Smooth muscle cell (in vitro differentiated cells): Measurements from ENCODE around the gene RGS9BP. TPM values are rescaled to one million over a fixed set of nuclear protein-coding genes. Genes with fewer than 3 reads are reported as not detected.
"Not testable (repeated sequence)": the region's sequence is repeated elsewhere in the genome, so short reads cannot be mapped to it uniquely, and the experiment has no call there.

Source experiments
- DNase-seq: peaks from one replicate; lab custom pipeline; 2025; ENCODE audit not compliant: unreplicated experiment; lab: John Stamatoyannopoulos, UW
- H2AFZ ChIP-seq: fragments of 200-600 bp; sonication (generic); 2 replicates; pipeline ENCODE4 v1.6.0; 2016; ENCODE audit warnings: antibody characterized with exemption, low read depth, mild to moderate bottlenecking
- H3F3A ChIP-seq: fragments of 200-600 bp; sonication (generic); 2 replicates; pipeline ENCODE4 v1.6.0; 2017; ENCODE audit warnings: antibody characterized with exemption, low read depth
- H3K27ac ChIP-seq: fragments of 200-600 bp; sonication (generic); 2 replicates; pipeline ENCODE4 v1.5.1; 2016; ENCODE audit warnings: low read depth, mild to moderate bottlenecking
- H3K27me3 ChIP-seq: fragments of 200-600 bp; sonication (generic); 2 replicates; pipeline ENCODE4 v1.6.1; 2016; ENCODE audit warnings: low read depth, mild to moderate bottlenecking
- H3K36me3 ChIP-seq: fragments of 200-600 bp; sonication (generic); 2 replicates; pipeline ENCODE4 v1.5.1; 2016; ENCODE audit warnings: low read depth
- H3K4me1 ChIP-seq: fragments of 200-600 bp; sonication (generic); 2 replicates; pipeline ENCODE4 v1.5.1; 2016; ENCODE audit warnings: low read depth
- H3K4me2 ChIP-seq: fragments of 200-600 bp; sonication (generic); 2 replicates; pipeline ENCODE4 v1.6.0; 2016; ENCODE audit warnings: mild to moderate bottlenecking
- H3K4me3 ChIP-seq: fragments of 200-600 bp; sonication (generic); 2 replicates; pipeline ENCODE4 v1.5.1; 2016; ENCODE audit warnings: mild to moderate bottlenecking
- H3K79me2 ChIP-seq: fragments of 200-600 bp; sonication (generic); 2 replicates; pipeline ENCODE4 v1.6.0; 2016; ENCODE audit warnings: low read depth, mild to moderate bottlenecking
- H3K9ac ChIP-seq: fragments of 200-600 bp; sonication (generic); 2 replicates; pipeline ENCODE4 v1.6.0; 2016; ENCODE audit warnings: low read depth
- H3K9me3 ChIP-seq: fragments of 200-600 bp; sonication (generic); replicated peaks from 2 replicates; pipeline ENCODE4 v1.5.1; 2016; ENCODE audit warnings: low read depth
- H4K20me1 ChIP-seq: fragments of 200-600 bp; sonication (generic); 2 replicates; pipeline ENCODE4 v1.6.0; 2016; ENCODE audit warnings: low read depth
- WGBS: methylation state at CpG from one replicate; pipeline ENCODE4 v1.1.7; 2016; ENCODE audit warnings: low lambda C conversion rate; 5-methylcytosine and 5-hydroxymethylcytosine counted together
- polyA plus RNA-seq: library from polyadenylated mRNA; unstranded; fragments of >200 nt; fragmentation: Nextera tagmentation; extraction: Ambion mirVana; gene quantifications from 2 replicates; pipeline ENCODE4 v1.2.1, GENCODE V29; 2016
- total RNA-seq: library from RNA; depleted of rRNA; stranded (reverse); fragments of >200 nt; gene quantifications from 2 replicates; pipeline ENCODE4 v1.2.3, GENCODE V29; 2014
- TF ChIP-seq, protein P1 (sequence below): fragments of 200-600 bp; sonication (generic); IDR thresholded peaks from 2 replicates; pipeline ENCODE4 v1.5.1; 2017; ENCODE audit warnings: borderline replicate concordance, mild to moderate bottlenecking, antibody characterized with exemption; ENCODE audit not compliant: insufficient read depth, poor library complexity, severe bottlenecking

The RGS9BP gene
- total and polyA plus RNA-seq, 2 experiments from 2014 or later, result not detected

DNA sequence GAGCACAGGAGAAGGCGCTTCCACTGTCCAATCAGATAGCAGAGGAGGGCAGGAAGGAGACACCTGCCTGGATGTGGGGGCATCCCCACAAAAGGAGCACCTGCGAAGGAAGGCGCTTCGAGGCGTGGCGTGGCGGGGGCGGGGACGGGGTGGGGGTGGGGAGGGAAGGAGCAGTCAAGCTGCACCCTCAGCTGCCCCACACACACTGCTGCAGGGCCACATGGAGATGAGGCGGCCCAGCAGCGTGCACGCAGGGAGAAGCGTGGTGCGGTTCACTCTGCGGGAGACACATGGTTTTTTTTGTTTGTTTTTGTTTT is 22.1 kb upstream of the RGS9BP start:
- no peak overlapping the region for H3K4me3 ChIP-seq
- DNase-seq, result no peak
- H3K4me2 ChIP-seq, result no peak overlapping the region
- H2AFZ ChIP-seq, result no peak overlapping the region
- H3F3A ChIP-seq, result no peaks in the 10 kb centered on the region
- WGBS, result 87% methylated on average over 14 of the region's 15 CpGs
- TF ChIP-seq, protein P1, sequence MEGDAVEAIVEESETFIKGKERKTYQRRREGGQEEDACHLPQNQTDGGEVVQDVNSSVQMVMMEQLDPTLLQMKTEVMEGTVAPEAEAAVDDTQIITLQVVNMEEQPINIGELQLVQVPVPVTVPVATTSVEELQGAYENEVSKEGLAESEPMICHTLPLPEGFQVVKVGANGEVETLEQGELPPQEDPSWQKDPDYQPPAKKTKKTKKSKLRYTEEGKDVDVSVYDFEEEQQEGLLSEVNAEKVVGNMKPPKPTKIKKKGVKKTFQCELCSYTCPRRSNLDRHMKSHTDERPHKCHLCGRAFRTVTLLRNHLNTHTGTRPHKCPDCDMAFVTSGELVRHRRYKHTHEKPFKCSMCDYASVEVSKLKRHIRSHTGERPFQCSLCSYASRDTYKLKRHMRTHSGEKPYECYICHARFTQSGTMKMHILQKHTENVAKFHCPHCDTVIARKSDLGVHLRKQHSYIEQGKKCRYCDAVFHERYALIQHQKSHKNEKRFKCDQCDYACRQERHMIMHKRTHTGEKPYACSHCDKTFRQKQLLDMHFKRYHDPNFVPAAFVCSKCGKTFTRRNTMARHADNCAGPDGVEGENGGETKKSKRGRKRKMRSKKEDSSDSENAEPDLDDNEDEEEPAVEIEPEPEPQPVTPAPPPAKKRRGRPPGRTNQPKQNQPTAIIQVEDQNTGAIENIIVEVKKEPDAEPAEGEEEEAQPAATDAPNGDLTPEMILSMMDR, result no peak
- H3K4me1 ChIP-seq, result peaks cover 9% of the 10 kb centered on the region
- H3K9me3 ChIP-seq, result no peaks in the 10 kb centered on the region
- H3K9ac ChIP-seq, result no peak overlapping the region
- H3K27ac ChIP-seq, result no peak overlapping the region
- H3K36me3 ChIP-seq, result no peaks in the 10 kb centered on the region
- H3K79me2 ChIP-seq, result no peaks in the 10 kb centered on the region
- H3K27me3 ChIP-seq, result no peaks in the 10 kb centered on the region
- peaks cover 24% of the 10 kb centered on the region for H4K20me1 ChIP-seq

DNA sequence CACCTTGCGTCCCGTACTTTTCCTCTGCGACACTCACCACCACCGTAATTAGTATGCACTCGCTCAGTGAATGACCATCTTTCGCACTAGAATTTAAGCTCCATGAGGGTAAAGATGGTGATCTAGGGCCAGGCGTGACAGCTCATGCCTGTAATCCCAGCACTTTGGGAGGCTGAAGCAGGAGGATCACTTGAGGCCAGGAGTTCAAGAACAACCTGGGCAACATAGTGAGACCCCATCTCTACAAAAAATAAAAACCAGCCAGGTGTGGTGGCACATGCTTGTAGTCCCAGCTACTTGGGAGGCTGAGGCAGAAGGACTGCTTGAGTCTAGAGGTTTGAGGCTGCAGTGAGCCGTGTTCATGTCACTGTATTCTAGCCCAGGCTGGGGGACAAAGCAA is 19.3 kb upstream of the RGS9BP start:
- H4K20me1 ChIP-seq, result peaks cover 48% of the 10 kb centered on the region
- peaks cover 18% of the 10 kb centered on the region for H3K79me2 ChIP-seq
- not testable (repeated sequence) for DNase-seq, H3K27me3 ChIP-seq, H3K4me1 ChIP-seq, H3K27ac ChIP-seq, H3K36me3 ChIP-seq, H2AFZ ChIP-seq, H3K9me3 ChIP-seq, H3K9ac ChIP-seq, H3F3A ChIP-seq, H3K4me2 ChIP-seq, H3K4me3 ChIP-seq
- 96% methylated on average over 8 of the region's 8 CpGs for WGBS

DNA sequence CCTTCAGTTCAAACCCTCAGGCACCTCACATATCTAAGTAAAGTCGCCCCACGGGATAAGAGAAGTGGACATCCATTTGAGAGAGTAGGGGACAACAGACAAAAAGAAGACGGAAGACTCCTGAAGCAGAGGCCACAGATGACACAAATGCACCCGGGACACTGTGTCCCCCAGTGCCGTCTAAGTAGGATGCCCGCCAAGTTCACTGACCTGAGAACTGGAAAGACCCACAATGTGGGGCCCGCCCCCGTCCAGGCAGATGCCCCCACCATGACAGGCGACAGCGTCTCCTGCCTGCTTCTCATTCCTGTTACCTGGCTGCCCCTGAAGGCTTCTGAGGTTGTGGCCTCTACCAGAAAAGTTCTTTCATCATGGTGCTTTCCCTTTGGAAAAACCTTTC is 17.6 kb upstream of the RGS9BP start:
- TF ChIP-seq, protein P1, result no peak
- H3F3A ChIP-seq, result no peaks in the 10 kb centered on the region
- peaks cover 23% of the 10 kb centered on the region for H3K79me2 ChIP-seq
- H4K20me1 ChIP-seq, result peaks cover 46% of the 10 kb centered on the region
- WGBS, result 94% methylated on average over 10 of the region's 10 CpGs
- DNase-seq, result no peak
- no peaks in the 10 kb centered on the region for H3K9me3 ChIP-seq
- H3K27me3 ChIP-seq, result no peaks in the 10 kb centered on the region
- no peaks in the 10 kb centered on the region for H3K36me3 ChIP-seq
- no peak overlapping the region for H2AFZ ChIP-seq
- H3K4me3 ChIP-seq, result no peak overlapping the region
- H3K9ac ChIP-seq, result no peak overlapping the region
- H3K4me2 ChIP-seq, result no peak overlapping the region
- H3K27ac ChIP-seq, result no peak overlapping the region
- no peaks in the 10 kb centered on the region for H3K4me1 ChIP-seq

DNA sequence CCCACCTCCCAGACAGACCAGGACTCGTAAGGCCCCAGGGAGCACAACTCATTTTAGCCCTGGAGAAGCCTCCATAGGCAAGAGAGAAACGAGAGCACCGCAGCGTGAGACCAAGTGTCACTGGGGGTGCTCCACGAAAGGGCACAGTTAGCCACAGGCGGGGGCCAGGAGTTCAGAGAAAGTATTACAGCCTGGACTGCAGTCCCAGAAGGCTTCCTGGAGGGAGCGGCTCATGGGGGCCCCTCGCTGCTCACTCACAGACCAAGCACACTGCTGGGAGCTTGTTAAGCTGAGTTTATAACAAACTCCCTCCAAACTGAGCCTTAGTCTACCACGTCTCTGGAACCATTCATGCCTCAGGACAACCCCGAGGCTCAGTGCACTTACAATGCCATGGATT is 17.1 kb upstream of the RGS9BP start:
- H3K79me2 ChIP-seq, result peaks cover 23% of the 10 kb centered on the region
- H3K4me2 ChIP-seq, result no peak overlapping the region
- no peaks in the 10 kb centered on the region for H3F3A ChIP-seq
- H4K20me1 ChIP-seq, result peaks cover 47% of the 10 kb centered on the region
- WGBS, result 84% methylated on average over 10 of the region's 10 CpGs
- TF ChIP-seq, protein P1, result no peak
- no peak overlapping the region for H3K27ac ChIP-seq
- H3K9me3 ChIP-seq, result no peaks in the 10 kb centered on the region
- no peak for DNase-seq
- H2AFZ ChIP-seq, result no peak overlapping the region
- H3K27me3 ChIP-seq, result no peaks in the 10 kb centered on the region
- H3K4me1 ChIP-seq, result no peaks in the 10 kb centered on the region
- H3K4me3 ChIP-seq, result no peak overlapping the region
- H3K36me3 ChIP-seq, result no peaks in the 10 kb centered on the region
- H3K9ac ChIP-seq, result no peak overlapping the region
